ENCODE data around the gene MOB1B.
"Not testable (repeated sequence)": the region's sequence is repeated elsewhere in the genome, so short reads cannot be mapped to it uniquely, and the experiment has no call there.

Gene MOB1B

GRCh38 chr4:71011451-71011850, 109.3 kb downstream of the MOB1B start:
- DNase-seq, result no peak

- DNase-seq, result not testable (repeated sequence)
Measured at GRCh38 chr4:71017391-71017790, 115.2 kb downstream of the MOB1B start.

GRCh38 chr4:71020611-71021010, 118.4 kb downstream of the MOB1B start:
- DNase-seq, result no peak

GRCh38 chr4:71025654-71026053, 123.5 kb downstream of the MOB1B start:
- DNase-seq, result no peak

GRCh38 chr4:71026086-71026485, 123.9 kb downstream of the MOB1B start:
- no peak for DNase-seq

GRCh38 chr4:71027611-71028010, 125.4 kb downstream of the MOB1B start:
- no peak for DNase-seq

- no peak for DNase-seq
Measured at GRCh38 chr4:71029504-71029903, 127.3 kb downstream of the MOB1B start.

GRCh38 chr4:71032106-71032505, 129.9 kb downstream of the MOB1B start:
- DNase-seq, result not testable (repeated sequence)
